K562 (cell line): ENCODE results near the gene SH2D5.

Source experiments
- EGR1 ChIP-seq: fragments of 450-650 bp; conservative IDR thresholded peaks from 2 replicates; pipeline ENCODE4 v1.6.1; 2017; ENCODE audit warnings: mild to moderate bottlenecking
- TAF9B ChIP-seq: fragments of 450-650 bp; IDR thresholded peaks from 2 replicates; pipeline ENCODE4 v1.6.1; 2018; ENCODE audit warnings: mild to moderate bottlenecking; ENCODE audit not compliant: partially characterized antibody
- TARDBP ChIP-seq: fragments of 450-650 bp; IDR thresholded peaks from 2 replicates; pipeline ENCODE4 v1.6.1; 2016
- TRIM28 ChIP-seq: fragments of 450-650 bp; IDR thresholded peaks from 2 replicates; pipeline ENCODE4 v1.6.1; 2017
- ZNF324 ChIP-seq: fragments of 250-450 bp; sonication (Bioruptor Pico); IDR thresholded peaks from 2 replicates; pipeline ENCODE4 v1.4.0; 2020; ENCODE audit warnings: mild to moderate bottlenecking
- ZNF384 ChIP-seq: IDR thresholded peaks from 2 replicates; pipeline ENCODE4 v1.6.1; 2012; ENCODE audit warnings: low read depth, low read length, improper control_type of control experiment
- TF ChIP-seq, protein P1 (sequence below): fragments of 200-600 bp; sonication (generic); IDR thresholded peaks from one replicate; pipeline ENCODE4 v1.6.1; 2012; ENCODE audit warnings: mild to moderate bottlenecking, low read depth, low read length, inconsistent platforms
- TF ChIP-seq, protein P2 (sequence below): fragments of 450-650 bp; IDR thresholded peaks from 2 replicates; pipeline ENCODE4 v1.6.1; 2017; ENCODE audit warnings: mild to moderate bottlenecking, moderate library complexity
- TF ChIP-seq, protein P3 (sequence below): fragments of 450-650 bp; IDR thresholded peaks from 2 replicates; pipeline ENCODE4 v1.6.1; 2016; ENCODE audit warnings: borderline replicate concordance

- TF ChIP-seq TARDBP (no peak), ZNF384 (no peak), ZNF324 (no peak), TRIM28 (no peak), EGR1 (no peak), TAF9B (no peak)
- TF ChIP-seq, protein P1, sequence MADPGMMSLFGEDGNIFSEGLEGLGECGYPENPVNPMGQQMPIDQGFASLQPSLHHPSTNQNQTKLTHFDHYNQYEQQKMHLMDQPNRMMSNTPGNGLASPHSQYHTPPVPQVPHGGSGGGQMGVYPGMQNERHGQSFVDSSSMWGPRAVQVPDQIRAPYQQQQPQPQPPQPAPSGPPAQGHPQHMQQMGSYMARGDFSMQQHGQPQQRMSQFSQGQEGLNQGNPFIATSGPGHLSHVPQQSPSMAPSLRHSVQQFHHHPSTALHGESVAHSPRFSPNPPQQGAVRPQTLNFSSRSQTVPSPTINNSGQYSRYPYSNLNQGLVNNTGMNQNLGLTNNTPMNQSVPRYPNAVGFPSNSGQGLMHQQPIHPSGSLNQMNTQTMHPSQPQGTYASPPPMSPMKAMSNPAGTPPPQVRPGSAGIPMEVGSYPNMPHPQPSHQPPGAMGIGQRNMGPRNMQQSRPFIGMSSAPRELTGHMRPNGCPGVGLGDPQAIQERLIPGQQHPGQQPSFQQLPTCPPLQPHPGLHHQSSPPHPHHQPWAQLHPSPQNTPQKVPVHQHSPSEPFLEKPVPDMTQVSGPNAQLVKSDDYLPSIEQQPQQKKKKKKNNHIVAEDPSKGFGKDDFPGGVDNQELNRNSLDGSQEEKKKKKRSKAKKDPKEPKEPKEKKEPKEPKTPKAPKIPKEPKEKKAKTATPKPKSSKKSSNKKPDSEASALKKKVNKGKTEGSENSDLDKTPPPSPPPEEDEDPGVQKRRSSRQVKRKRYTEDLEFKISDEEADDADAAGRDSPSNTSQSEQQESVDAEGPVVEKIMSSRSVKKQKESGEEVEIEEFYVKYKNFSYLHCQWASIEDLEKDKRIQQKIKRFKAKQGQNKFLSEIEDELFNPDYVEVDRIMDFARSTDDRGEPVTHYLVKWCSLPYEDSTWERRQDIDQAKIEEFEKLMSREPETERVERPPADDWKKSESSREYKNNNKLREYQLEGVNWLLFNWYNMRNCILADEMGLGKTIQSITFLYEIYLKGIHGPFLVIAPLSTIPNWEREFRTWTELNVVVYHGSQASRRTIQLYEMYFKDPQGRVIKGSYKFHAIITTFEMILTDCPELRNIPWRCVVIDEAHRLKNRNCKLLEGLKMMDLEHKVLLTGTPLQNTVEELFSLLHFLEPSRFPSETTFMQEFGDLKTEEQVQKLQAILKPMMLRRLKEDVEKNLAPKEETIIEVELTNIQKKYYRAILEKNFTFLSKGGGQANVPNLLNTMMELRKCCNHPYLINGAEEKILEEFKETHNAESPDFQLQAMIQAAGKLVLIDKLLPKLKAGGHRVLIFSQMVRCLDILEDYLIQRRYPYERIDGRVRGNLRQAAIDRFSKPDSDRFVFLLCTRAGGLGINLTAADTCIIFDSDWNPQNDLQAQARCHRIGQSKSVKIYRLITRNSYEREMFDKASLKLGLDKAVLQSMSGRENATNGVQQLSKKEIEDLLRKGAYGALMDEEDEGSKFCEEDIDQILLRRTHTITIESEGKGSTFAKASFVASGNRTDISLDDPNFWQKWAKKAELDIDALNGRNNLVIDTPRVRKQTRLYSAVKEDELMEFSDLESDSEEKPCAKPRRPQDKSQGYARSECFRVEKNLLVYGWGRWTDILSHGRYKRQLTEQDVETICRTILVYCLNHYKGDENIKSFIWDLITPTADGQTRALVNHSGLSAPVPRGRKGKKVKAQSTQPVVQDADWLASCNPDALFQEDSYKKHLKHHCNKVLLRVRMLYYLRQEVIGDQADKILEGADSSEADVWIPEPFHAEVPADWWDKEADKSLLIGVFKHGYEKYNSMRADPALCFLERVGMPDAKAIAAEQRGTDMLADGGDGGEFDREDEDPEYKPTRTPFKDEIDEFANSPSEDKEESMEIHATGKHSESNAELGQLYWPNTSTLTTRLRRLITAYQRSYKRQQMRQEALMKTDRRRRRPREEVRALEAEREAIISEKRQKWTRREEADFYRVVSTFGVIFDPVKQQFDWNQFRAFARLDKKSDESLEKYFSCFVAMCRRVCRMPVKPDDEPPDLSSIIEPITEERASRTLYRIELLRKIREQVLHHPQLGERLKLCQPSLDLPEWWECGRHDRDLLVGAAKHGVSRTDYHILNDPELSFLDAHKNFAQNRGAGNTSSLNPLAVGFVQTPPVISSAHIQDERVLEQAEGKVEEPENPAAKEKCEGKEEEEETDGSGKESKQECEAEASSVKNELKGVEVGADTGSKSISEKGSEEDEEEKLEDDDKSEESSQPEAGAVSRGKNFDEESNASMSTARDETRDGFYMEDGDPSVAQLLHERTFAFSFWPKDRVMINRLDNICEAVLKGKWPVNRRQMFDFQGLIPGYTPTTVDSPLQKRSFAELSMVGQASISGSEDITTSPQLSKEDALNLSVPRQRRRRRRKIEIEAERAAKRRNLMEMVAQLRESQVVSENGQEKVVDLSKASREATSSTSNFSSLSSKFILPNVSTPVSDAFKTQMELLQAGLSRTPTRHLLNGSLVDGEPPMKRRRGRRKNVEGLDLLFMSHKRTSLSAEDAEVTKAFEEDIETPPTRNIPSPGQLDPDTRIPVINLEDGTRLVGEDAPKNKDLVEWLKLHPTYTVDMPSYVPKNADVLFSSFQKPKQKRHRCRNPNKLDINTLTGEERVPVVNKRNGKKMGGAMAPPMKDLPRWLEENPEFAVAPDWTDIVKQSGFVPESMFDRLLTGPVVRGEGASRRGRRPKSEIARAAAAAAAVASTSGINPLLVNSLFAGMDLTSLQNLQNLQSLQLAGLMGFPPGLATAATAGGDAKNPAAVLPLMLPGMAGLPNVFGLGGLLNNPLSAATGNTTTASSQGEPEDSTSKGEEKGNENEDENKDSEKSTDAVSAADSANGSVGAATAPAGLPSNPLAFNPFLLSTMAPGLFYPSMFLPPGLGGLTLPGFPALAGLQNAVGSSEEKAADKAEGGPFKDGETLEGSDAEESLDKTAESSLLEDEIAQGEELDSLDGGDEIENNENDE: no peak
- TF ChIP-seq, protein P2, sequence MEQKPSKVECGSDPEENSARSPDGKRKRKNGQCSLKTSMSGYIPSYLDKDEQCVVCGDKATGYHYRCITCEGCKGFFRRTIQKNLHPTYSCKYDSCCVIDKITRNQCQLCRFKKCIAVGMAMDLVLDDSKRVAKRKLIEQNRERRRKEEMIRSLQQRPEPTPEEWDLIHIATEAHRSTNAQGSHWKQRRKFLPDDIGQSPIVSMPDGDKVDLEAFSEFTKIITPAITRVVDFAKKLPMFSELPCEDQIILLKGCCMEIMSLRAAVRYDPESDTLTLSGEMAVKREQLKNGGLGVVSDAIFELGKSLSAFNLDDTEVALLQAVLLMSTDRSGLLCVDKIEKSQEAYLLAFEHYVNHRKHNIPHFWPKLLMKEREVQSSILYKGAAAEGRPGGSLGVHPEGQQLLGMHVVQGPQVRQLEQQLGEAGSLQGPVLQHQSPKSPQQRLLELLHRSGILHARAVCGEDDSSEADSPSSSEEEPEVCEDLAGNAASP: no peak
- TF ChIP-seq, protein P3, sequence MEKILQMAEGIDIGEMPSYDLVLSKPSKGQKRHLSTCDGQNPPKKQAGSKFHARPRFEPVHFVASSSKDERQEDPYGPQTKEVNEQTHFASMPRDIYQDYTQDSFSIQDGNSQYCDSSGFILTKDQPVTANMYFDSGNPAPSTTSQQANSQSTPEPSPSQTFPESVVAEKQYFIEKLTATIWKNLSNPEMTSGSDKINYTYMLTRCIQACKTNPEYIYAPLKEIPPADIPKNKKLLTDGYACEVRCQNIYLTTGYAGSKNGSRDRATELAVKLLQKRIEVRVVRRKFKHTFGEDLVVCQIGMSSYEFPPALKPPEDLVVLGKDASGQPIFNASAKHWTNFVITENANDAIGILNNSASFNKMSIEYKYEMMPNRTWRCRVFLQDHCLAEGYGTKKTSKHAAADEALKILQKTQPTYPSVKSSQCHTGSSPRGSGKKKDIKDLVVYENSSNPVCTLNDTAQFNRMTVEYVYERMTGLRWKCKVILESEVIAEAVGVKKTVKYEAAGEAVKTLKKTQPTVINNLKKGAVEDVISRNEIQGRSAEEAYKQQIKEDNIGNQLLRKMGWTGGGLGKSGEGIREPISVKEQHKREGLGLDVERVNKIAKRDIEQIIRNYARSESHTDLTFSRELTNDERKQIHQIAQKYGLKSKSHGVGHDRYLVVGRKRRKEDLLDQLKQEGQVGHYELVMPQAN: no peak
Observed at GRCh38 chr1:20683614-20684013, 48.9 kb downstream of the SH2D5 start.
